Sigmoid colon (tissue), 7 donors: Measurements from ENCODE around the gene GATD1. TPM values are rescaled to one million over a fixed set of nuclear protein-coding genes. Genes with fewer than 3 reads are reported as not detected.

Experiments used
- DNase-seq: peaks from one replicate; pipeline ENCODE4 v3.0.0-alpha.2; 2019
- H3K27ac ChIP-seq, 4 donors: fragments of 200-600 bp; sonication (generic); one replicate each; pipeline ENCODE4 v1.5.1; 2016 to 2019; ENCODE audit warnings: mild to moderate bottlenecking in 1 of 4
- H3K27me3 ChIP-seq, 3 donors: fragments of 200-600 bp; sonication (generic); one replicate each; pipeline ENCODE4 v1.5.1; 2019; ENCODE audit warnings: mild to moderate bottlenecking in 1 of 3
- H3K36me3 ChIP-seq, 4 donors: fragments of 200-600 bp; sonication (generic); one replicate each; pipeline ENCODE4 v1.5.1; 2016 to 2019
- H3K4me1 ChIP-seq, 4 donors: fragments of 200-600 bp; sonication (generic); one replicate each; pipeline ENCODE4 v1.5.1; 2017 to 2019
- H3K4me3 ChIP-seq, 4 donors: fragments of 200-600 bp; sonication (generic); one replicate each; pipeline ENCODE4 v1.5.1; 2017 to 2019; ENCODE audit warnings: mild to moderate bottlenecking in 2 of 4, moderate library complexity in 1 of 4
- H3K9me3 ChIP-seq, 4 donors: fragments of 200-600 bp in 3 of 4; sonication (generic) in 3 of 4; one replicate each; pipeline versions ENCODE4 v1.5.1 to v1.6.1; 2013 to 2019
- EP300 ChIP-seq, 4 donors: sonication (generic); formaldehyde crosslinking; IDR thresholded peaks; one replicate each; pipeline ENCODE4 v1.6.1; 2017; ENCODE audit warnings: antibody characterized with exemption in 4 of 4
- POLR2A ChIP-seq, 2 donors: fragments of 450-650 bp; IDR thresholded peaks; one replicate each; pipeline ENCODE4 v1.6.1; 2016; ENCODE audit warnings: antibody characterized with exemption in 2 of 2, mild to moderate bottlenecking in 2 of 2, moderate library complexity in 2 of 2
- POLR2AphosphoS5 ChIP-seq, 4 donors: sonication (generic); formaldehyde crosslinking; IDR thresholded peaks; one replicate each; pipeline ENCODE4 v1.6.1; 2017; ENCODE audit warnings: antibody characterized with exemption in 4 of 4
- whole genome bisulfite sequencing, 2 donors: extraction: QIAGEN DNeasy Blood & Tissue Kit; methylation state at CpG; one replicate each; pipeline ENCODE4 v1.1.7; 2013; 5-methylcytosine and 5-hydroxymethylcytosine counted together
- intact Hi-C: fragments of 100-400 bp; cut with DNase I; formaldehyde crosslinking; loops from one replicate; pipeline ENCODE4 v1.15.1; 2023
- polyA plus RNA-seq, 3 donors: library from polyadenylated mRNA; stranded (reverse); fragments of 200-250 nt; gene quantifications; one replicate each; pipeline ENCODE4 v1.2.3, GENCODE V29; 2013
- total RNA-seq, 4 donors: library from RNA; depleted of rRNA; stranded (reverse); fragments of >200 nt; gene quantifications; one replicate each; pipeline ENCODE4 v1.1.0, GENCODE V29; 2016
- TF ChIP-seq, protein P1 (sequence below), 4 experiments: fragments of 450-650 bp in 3 of 4; fragments of 200-600 bp in 1 of 4; IDR thresholded peaks; one replicate each; pipeline ENCODE4 v1.5.1; 2016 to 2019; ENCODE audit warnings: antibody characterized with exemption in 4 of 4, mild to moderate bottlenecking in 3 of 4, moderate library complexity in 2 of 4
- donor health status: healthy with polysubstance abuse.
- donor health status: Bipolar disorder and iron deficiency.
- donor health status: healthy.

GATD1 gene
- total and polyA plus RNA-seq, 7 donors: 6.7 to 55.9 (median 15.7) TPM

DNA sequence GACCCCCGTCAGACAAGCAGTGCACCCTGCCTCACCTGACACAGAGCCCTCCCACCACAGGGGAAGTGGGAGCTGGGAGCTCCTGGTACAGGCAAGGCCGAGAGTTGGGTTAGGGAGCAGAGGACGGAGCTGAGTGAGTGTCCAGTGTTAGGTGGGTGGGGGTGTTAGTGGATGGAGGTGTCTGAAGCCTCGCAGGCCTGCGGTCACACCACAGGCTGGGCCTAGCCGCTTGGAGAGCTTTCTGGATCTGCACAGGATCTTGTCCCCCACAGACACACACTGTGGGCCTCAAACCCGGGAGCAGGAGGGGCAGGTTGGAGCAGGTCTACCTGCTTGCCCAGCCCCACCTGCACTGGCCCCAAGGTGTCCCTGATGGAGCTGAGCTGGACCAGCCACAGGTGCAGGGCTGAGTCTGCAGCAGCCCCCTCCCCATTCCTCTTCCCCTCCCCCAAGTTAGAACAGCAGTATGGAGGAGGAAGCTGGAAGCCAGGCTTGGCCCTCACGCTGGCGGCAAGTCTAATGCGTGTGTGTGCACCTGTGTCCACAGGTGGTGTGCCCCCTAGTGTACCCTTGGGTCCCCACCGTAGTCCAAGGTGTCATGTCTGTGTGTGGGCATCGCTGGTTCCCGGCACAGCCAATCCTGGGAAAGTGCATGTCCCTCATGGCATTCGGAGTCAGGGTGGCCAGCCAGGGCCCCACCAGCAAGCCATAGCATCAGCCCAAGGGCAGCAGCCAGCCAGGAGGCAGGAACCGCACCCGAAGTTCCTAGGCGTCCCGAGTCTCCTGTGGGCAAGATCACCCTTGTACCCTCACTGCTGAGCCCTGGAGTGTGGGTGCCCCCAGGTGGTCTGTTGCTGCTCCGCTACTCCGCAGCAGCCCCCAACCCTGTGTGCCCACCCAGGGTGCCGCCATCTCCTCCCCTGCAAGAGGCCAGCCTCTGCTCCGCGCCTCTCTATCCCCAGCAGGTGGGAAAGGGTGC is 2.0 kb upstream of the GATD1 start:
- 94% methylated on average over 23 of the region's 23 CpGs for WGBS, 2 donors
- no peak for DNase-seq
- Histone ChIP-seq H3K36me3 (no peaks in the 10 kb centered on the region), H3K27ac (no peak overlapping the region), H3K9me3 (no peaks in the 10 kb centered on the region), H3K4me1 (peaks cover 0 to 58% (median 42%) of the 10 kb centered on the region in 4 donors), H3K27me3 (no peaks in the 10 kb centered on the region), H3K4me3 (no peak overlapping the region)
- TF ChIP-seq POLR2A (IDR thresholded peaks at IDR 0.05) (no peak), POLR2AphosphoS5 (IDR thresholded peaks at IDR 0.05) (no peak), EP300 (IDR thresholded peaks at IDR 0.05) (no peak)
- TF ChIP-seq, protein P1, sequence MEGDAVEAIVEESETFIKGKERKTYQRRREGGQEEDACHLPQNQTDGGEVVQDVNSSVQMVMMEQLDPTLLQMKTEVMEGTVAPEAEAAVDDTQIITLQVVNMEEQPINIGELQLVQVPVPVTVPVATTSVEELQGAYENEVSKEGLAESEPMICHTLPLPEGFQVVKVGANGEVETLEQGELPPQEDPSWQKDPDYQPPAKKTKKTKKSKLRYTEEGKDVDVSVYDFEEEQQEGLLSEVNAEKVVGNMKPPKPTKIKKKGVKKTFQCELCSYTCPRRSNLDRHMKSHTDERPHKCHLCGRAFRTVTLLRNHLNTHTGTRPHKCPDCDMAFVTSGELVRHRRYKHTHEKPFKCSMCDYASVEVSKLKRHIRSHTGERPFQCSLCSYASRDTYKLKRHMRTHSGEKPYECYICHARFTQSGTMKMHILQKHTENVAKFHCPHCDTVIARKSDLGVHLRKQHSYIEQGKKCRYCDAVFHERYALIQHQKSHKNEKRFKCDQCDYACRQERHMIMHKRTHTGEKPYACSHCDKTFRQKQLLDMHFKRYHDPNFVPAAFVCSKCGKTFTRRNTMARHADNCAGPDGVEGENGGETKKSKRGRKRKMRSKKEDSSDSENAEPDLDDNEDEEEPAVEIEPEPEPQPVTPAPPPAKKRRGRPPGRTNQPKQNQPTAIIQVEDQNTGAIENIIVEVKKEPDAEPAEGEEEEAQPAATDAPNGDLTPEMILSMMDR (IDR thresholded peaks at IDR 0.05): no peak
- intact Hi-C loops: no loop called here

DNA sequence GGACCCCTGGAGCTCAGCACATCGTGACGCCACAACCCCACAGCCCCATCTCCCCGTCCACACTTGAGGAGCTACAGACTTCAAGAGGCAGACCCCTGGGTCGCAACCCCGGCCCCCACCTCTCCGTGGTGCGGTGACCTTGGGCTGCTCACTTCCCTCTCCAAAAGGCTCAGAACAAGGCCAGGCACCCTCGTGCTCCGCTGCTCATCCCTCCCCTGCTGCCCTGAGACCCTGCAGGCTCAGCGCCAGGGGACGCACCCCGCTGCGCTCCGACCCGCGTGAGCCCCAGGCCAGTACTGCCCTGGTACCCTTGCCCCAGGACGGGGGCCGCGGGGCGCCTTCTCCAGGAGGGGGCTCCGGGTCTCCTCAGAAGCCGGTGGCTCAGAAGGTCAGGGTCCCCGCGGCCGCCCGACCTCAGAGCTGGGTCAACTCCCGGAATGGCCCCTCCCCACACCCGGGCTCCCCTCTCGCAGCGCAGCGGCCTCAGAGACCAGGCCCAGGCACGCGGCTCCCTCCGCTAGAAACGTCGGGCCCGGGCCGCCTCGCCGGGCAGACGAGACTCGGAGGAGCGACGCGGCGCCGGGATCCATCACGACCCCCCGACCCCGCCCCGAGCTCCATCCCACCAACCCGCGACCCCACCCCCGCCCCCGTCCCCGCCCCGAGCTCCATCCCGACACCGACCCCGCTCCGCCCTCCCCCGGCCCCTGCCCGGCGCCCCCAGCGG is 563 bp downstream of the GATD1 start:
- peak overlapping the region; percentile 71 to 99 (median 84) for H3K4me3 ChIP-seq
- 1 to 2% methylated on average over 65 of the region's 65 CpGs for WGBS, 2 donors
- TF ChIP-seq, protein P1 (IDR thresholded peaks at IDR 0.05): no peak
- no peak for TF ChIP-seq POLR2AphosphoS5 (IDR thresholded peaks at IDR 0.05)
- intact Hi-C loops: no loop called here
- DNase-seq: peak; percentile 70
- peaks cover 0 to 22% (median 3%) of the 10 kb centered on the region in 4 donors for H3K36me3 ChIP-seq
- H3K4me1 ChIP-seq: peaks cover 0 to 54% (median 39%) of the 10 kb centered on the region in 4 donors
- H3K9me3 ChIP-seq: no peaks in the 10 kb centered on the region
- peak overlapping the region; percentile 76 to 89 (median 85) for H3K27ac ChIP-seq
- H3K27me3 ChIP-seq: no peaks in the 10 kb centered on the region

DNA sequence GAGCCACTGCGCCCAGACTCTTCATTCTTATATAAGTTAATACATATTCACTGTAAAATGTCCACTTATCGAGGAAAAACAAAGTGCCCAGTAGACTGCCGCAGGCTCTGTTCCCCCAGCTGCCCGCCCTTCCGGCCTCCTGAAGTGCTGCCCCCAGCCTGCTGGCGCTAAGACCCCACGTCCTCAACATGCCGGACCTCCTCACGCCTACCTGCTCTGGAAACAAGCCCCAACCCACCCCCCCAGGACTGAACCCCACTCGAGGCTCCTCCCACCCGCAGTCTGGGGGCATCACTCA is 1.1 kb downstream of the GATD1 start:
- peaks cover 0 to 27% (median 7%) of the 10 kb centered on the region in 4 donors for H3K36me3 ChIP-seq
- H3K27ac ChIP-seq: peak overlapping the region in 2 of 4 donors; percentile 84 to 86
- 21 to 48% methylated on average over 11 of the region's 11 CpGs for WGBS, 2 donors

DNA sequence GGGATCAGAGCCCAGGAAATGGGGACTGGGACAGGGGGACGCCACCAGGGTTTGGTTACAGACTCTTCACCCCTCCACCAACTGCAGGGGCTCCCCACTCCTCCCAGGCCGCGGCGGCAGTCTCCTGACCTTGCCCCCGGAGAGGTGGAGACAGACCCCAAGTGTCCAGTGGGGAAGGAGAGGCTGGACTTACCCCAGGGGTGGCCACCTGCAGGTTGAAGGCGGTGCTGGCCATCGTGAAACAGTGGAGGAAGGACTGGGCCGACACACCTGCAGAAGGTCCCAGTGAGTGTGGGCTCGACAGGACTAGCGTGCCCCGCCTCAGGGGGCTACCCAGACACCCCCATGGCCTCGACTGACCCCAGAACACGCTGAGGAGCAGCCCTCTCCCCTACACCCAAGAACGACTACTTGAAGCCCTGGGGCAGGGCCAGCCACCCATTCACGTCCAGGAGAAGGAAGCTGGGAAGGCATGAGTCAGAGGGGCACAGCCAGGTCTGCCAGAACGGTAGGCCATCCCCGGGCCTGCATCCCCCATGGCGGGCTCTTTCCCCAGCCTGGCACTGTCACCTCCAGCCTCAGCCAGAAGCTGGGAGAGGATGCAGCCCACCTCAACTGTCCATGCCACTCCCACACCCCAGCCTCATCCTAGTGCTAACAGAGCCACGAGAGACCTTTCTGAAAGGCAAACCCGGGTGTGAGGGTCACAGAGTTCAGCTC is 2.3 kb downstream of the GATD1 start:
- TF ChIP-seq, protein P1 (IDR thresholded peaks at IDR 0.05): no peak
- TF ChIP-seq EP300 (IDR thresholded peaks at IDR 0.05): no peak
- no peak for TF ChIP-seq POLR2A (IDR thresholded peaks at IDR 0.05)
- TF ChIP-seq POLR2AphosphoS5 (IDR thresholded peaks at IDR 0.05): no peak
- no peaks in the 10 kb centered on the region for H3K9me3 ChIP-seq
- no peaks in the 10 kb centered on the region for H3K27me3 ChIP-seq
- peak; percentile 64 for DNase-seq
- H3K36me3 ChIP-seq: peaks cover 0 to 39% (median 16%) of the 10 kb centered on the region in 4 donors
- no peak overlapping the region for H3K4me3 ChIP-seq
- H3K27ac ChIP-seq: no peak overlapping the region
- H3K4me1 ChIP-seq: peaks cover 0 to 53% (median 39%) of the 10 kb centered on the region in 4 donors
- WGBS, 2 donors: 71 to 80% methylated on average over 20 of the region's 20 CpGs
- intact Hi-C loops: no loop called here

More for the DNA sequence above, 1.1 kb downstream of the GATD1 start:
- Histone ChIP-seq H3K27me3 (no peaks in the 10 kb centered on the region), H3K9me3 (no peaks in the 10 kb centered on the region), H3K4me1 (peaks cover 0 to 54% (median 39%) of the 10 kb centered on the region in 4 donors), H3K4me3 (peak overlapping the region; percentile 71 to 99 (median 84))
- intact Hi-C loops: no loop called here
- TF ChIP-seq POLR2A (IDR thresholded peaks at IDR 0.05): no peak
- TF ChIP-seq, protein P1 (IDR thresholded peaks at IDR 0.05): no peak
- TF ChIP-seq EP300 (IDR thresholded peaks at IDR 0.05): no peak
- TF ChIP-seq POLR2AphosphoS5 (IDR thresholded peaks at IDR 0.05): no peak
- DNase-seq: no peak
